GM10248 (cell line): ENCODE measurements around the gene AHSG.

Experiments
- CTCF ChIA-PET: fragments of 300-600 bp; sonication (Branson Sonifier 250); formaldehyde crosslinking; extraction: SDS; loops from one replicate; lab custom pipeline; 2021; ENCODE audit warnings: antibody characterized with exemption; lab: Yijun Ruan, JAX
- POLR2A ChIA-PET: fragments of 350-650 bp; sonication (Branson Sonifier 250); formaldehyde crosslinking; extraction: SDS; loops from one replicate; lab custom pipeline; 2020; ENCODE audit warnings: antibody characterized with exemption; lab: Yijun Ruan, JAX
- DNase-seq: peaks from one replicate; pipeline ENCODE4 v3.0.0; 2012; ENCODE audit errors: extremely low spot score
- TF ChIP-seq, protein P1 (sequence below): IDR thresholded peaks from 2 replicates; pipeline ENCODE4 v1.5.1; 2012; ENCODE audit warnings: mild to moderate bottlenecking, low read depth; ENCODE audit errors: extremely low read depth, missing control alignments, control extremely low read depth

The AHSG gene

DNA sequence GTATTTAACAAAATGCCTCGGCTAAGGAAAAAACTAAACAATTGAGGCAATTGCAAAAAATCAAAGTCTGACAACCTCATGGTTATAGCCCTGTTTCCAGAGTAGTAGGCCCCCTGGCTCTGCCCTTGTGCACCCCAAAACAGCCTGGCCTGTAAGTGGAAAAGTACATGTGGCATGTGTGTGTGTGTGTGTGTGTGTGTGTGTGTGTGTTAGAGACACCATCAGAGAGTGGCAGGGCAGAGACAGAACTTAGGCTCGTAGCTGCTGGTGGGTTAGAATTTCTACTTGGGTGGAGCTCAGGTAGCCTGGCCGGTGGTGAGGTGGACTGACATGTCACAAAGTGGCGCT, 14.1 kb upstream of the AHSG start:
- TF ChIP-seq, protein P1, sequence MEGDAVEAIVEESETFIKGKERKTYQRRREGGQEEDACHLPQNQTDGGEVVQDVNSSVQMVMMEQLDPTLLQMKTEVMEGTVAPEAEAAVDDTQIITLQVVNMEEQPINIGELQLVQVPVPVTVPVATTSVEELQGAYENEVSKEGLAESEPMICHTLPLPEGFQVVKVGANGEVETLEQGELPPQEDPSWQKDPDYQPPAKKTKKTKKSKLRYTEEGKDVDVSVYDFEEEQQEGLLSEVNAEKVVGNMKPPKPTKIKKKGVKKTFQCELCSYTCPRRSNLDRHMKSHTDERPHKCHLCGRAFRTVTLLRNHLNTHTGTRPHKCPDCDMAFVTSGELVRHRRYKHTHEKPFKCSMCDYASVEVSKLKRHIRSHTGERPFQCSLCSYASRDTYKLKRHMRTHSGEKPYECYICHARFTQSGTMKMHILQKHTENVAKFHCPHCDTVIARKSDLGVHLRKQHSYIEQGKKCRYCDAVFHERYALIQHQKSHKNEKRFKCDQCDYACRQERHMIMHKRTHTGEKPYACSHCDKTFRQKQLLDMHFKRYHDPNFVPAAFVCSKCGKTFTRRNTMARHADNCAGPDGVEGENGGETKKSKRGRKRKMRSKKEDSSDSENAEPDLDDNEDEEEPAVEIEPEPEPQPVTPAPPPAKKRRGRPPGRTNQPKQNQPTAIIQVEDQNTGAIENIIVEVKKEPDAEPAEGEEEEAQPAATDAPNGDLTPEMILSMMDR = no peak
- ChIA-PET POLR2A (no interaction called here), CTCF (interaction anchor here (17.4 kb wide), 1 partner anchor 17 kb away, joined by 155 read pairs; the partner anchor contains the start of gene AHSG)
- DNase-seq = no peak

GRCh38 chr3:186599142-186599784, 13.6 kb upstream of the AHSG start:
- POLR2A ChIA-PET = no interaction called here
- no peak for DNase-seq
- CTCF ChIA-PET = interaction anchor here (1.0 to 17.4 kb wide), 3 partner anchors 11 to 222 kb away, joined by 3 to 155 read pairs (median 8); partner anchors contain the start of gene AHSG
- TF ChIP-seq, protein P1 = no peak

GRCh38 chr3:186599785-186600166, 13.1 kb upstream of the AHSG start:
- ChIA-PET CTCF (interaction anchor here (0.8 to 17.4 kb wide), 5 partner anchors 9 to 222 kb away, joined by 3 to 155 read pairs (median 3); partner anchors contain the start of gene AHSG), POLR2A (no interaction called here)
- DNase-seq = no peak
- TF ChIP-seq, protein P1 = no peak

DNA sequence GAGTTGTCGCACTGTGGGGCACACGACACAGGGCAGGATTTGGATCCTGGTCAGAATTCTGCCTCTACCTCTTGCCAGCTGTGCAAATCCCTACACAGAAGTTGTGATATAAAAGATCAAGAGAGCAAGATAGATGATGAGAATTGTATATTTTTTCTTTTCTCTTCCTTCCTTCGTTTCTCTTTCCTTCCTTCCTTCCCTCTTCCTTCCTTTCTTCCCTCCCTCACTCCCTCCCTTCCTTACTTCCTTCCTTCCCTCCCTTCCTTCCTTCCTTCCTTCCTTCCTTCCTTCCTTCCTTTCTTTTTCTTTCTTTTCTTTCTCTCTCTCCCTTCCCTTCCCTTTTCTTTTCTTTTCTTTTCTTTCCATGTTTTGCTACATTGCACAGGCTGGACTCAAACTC, 12.0 kb upstream of the AHSG start:
- ChIA-PET CTCF (interaction anchor here (2.5 to 17.4 kb wide), 2 partner anchors 15 to 221 kb away, joined by 8 to 155 read pairs; partner anchors contain the start of gene AHSG), POLR2A (no interaction called here)
- no peak for DNase-seq
- TF ChIP-seq, protein P1 = no peak

GRCh38 chr3:186603159-186603558, 9.7 kb upstream of the AHSG start:
- ChIA-PET POLR2A (no interaction called here), CTCF (interaction anchor here (1.3 to 17.4 kb wide), 3 partner anchors 10 to 219 kb away, joined by 3 to 155 read pairs (median 3); partner anchors contain the start of gene AHSG)
- TF ChIP-seq, protein P1 = no peak
- no peak for DNase-seq

DNA sequence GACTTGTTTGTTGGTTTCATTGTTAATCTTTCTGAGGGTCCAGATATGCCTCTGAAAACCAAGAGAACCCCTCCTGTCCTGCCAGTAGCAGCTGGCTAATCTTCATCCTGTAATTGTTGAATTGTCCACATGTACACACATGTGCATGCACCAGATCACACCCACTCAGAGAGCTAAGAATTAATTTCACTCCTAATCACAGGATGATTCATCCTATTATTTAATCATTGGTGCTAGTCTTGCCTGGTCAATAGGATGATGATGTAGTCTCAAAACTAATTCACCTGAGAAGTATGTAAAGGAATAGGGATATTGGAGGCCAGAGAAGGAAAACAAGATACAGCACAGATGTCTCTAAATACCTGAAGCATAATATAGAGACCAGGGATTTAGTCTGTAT, 7.8 kb upstream of the AHSG start:
- POLR2A ChIA-PET = no interaction called here
- TF ChIP-seq, protein P1 = no peak
- DNase-seq = no peak
- CTCF ChIA-PET = interaction anchor here (1.2 to 17.4 kb wide), 2 partner anchors 10 to 20 kb away, joined by 3 to 155 read pairs; partner anchors contain the start of gene AHSG
